GM12878 (cell line): ENCODE measurements around the gene MYO6. TPM values are rescaled to one million over a fixed set of nuclear protein-coding genes. Genes with fewer than 3 reads are reported as not detected.

ENCODE experiments used
- ATAC-seq: fragments of 200-7000 bp; cut with Tn5 transposase; 3 replicates; pipeline ENCODE4 v1.9.1; 2020; ENCODE audit warnings: mild to moderate bottlenecking, moderate library complexity
- BruUV-seq: library from RNA; stranded (reverse); fragments of 400-500 nt; replicated peaks from 2 replicates; lab custom pipeline; 2021; lab: Mats Ljungman, UMichigan
- CTCF ChIA-PET: fragments of 300-600 bp; sonication (Branson Sonifier 250); formaldehyde crosslinking; extraction: SDS; loops from one replicate; lab custom pipeline; 2021; ENCODE audit warnings: inconsistent platforms; lab: Yijun Ruan, JAX
- POLR2A ChIA-PET: fragments of 350-600 bp; formaldehyde crosslinking; extraction: SDS; loops from one replicate; lab custom pipeline; 2021; ENCODE audit warnings: inconsistent platforms; lab: Charles Lee
- RAD21 ChIA-PET: fragments of 300-600 bp; sonication (Branson Sonifier 250); formaldehyde crosslinking; loops from one replicate; lab custom pipeline; 2023; ENCODE audit warnings: antibody characterized with exemption; ENCODE audit not compliant: unreplicated experiment; lab: Charles Lee
- SMC1A ChIA-PET: fragments of 300-600 bp; sonication (Branson Sonifier 250); formaldehyde crosslinking; loops from one replicate; lab custom pipeline; 2023; ENCODE audit not compliant: unreplicated experiment, uncharacterized antibody; lab: Charles Lee
- DNase-seq: peaks from one replicate; pipeline ENCODE4 v3.0.0-alpha.2; 2011; ENCODE audit warnings: low read depth, low spot score
- FAIRE-seq: peaks from 3 replicates; lab custom pipeline; 2011; peaks lifted over from hg19 to GRCh38; lab: Jason Lieb, UNC
- H2AFZ ChIP-seq: 2 replicates; pipeline ENCODE4 v1.6.0; 2011; ENCODE audit warnings: low read depth, low read length, control low read depth; ENCODE audit not compliant: control insufficient read depth
- H3K27ac ChIP-seq: 2 replicates; pipeline ENCODE4 v1.5.1; 2011; ENCODE audit warnings: control low read depth; ENCODE audit not compliant: control insufficient read depth, insufficient read depth
- H3K27me3 ChIP-seq, 2 experiments: replicated peaks in 1 of 2; 2 replicates each; pipeline versions ENCODE4 v1.6.0 to v1.6.1; 2011; ENCODE audit warnings: low read length in 1 of 2; ENCODE audit not compliant: control insufficient read depth in 2 of 2, insufficient read depth in 2 of 2
- H3K36me3 ChIP-seq, 2 experiments: 2 replicates each; pipeline ENCODE4 v1.5.1; 2011; ENCODE audit warnings: low read length in 1 of 2; ENCODE audit not compliant: control insufficient read depth in 2 of 2, insufficient read depth in 2 of 2
- H3K4me1 ChIP-seq: 2 replicates; pipeline ENCODE4 v1.6.1; 2011; ENCODE audit warnings: mild to moderate bottlenecking, low read length, moderate library complexity, mixed read lengths; ENCODE audit not compliant: control insufficient read depth, insufficient read depth
- H3K4me2 ChIP-seq: 2 replicates; pipeline ENCODE4 v1.6.0; 2011; ENCODE audit warnings: control low read depth; ENCODE audit not compliant: control insufficient read depth, insufficient read depth
- H3K4me3 ChIP-seq: fragments of 200-600 bp; sonication (generic); 2 replicates; pipeline ENCODE4 v1.5.1; 2016
- H3K79me2 ChIP-seq: 2 replicates; pipeline ENCODE4 v1.6.0; 2011; ENCODE audit warnings: low read length; ENCODE audit not compliant: control insufficient read depth, insufficient read depth
- H3K9ac ChIP-seq: 2 replicates; pipeline ENCODE4 v1.8.0; 2011; ENCODE audit warnings: low read length, control low read depth, mixed read lengths; ENCODE audit not compliant: control insufficient read depth, insufficient read depth
- H3K9me3 ChIP-seq: replicated peaks from 3 replicates; pipeline ENCODE4 v1.5.1; 2011; ENCODE audit warnings: mild to moderate bottlenecking, low read length; ENCODE audit not compliant: control insufficient read depth, insufficient read depth
- H4K20me1 ChIP-seq: 2 replicates; pipeline ENCODE4 v1.6.0; 2011; ENCODE audit not compliant: control insufficient read depth, insufficient read depth
- BCL11A ChIP-seq: IDR thresholded peaks from 2 replicates; pipeline ENCODE4 v1.6.1; 2011; ENCODE audit warnings: low read depth, low read length
- CBFB ChIP-seq: IDR thresholded peaks from 2 replicates; pipeline ENCODE4 v1.6.1; 2016; ENCODE audit warnings: antibody characterized with exemption, low read depth
- KAT2A ChIP-seq: conservative IDR thresholded peaks from 2 replicates; pipeline ENCODE4 v1.6.1; 2011; ENCODE audit warnings: low read depth, low read length; ENCODE audit not compliant: control insufficient read depth
- MEF2A ChIP-seq: IDR thresholded peaks from 2 replicates; pipeline ENCODE4 v1.6.1; 2011; ENCODE audit warnings: low read depth, mild to moderate bottlenecking, low read length, moderate library complexity; ENCODE audit not compliant: insufficient read depth
- MYC ChIP-seq: IDR thresholded peaks from 2 replicates; pipeline ENCODE4 v1.6.1; 2011; ENCODE audit warnings: mild to moderate bottlenecking, low read length, moderate library complexity, inconsistent platforms; ENCODE audit not compliant: insufficient read depth, insufficient replicate concordance, insufficient read length, severe bottlenecking
- PML ChIP-seq: IDR thresholded peaks from 2 replicates; pipeline ENCODE4 v1.6.1; 2012; ENCODE audit warnings: low read length, inconsistent platforms
- POU2F2 ChIP-seq: IDR thresholded peaks from 3 replicates; pipeline ENCODE4 v1.6.1; 2011; ENCODE audit warnings: low read depth, mild to moderate bottlenecking, low read length, borderline replicate concordance
- SMC3 ChIP-seq: IDR thresholded peaks from 2 replicates; pipeline ENCODE4 v1.6.1; 2011; ENCODE audit warnings: low read length, improper control_type of control experiment, borderline replicate concordance
- SREBF1 ChIP-seq: IDR thresholded peaks from 2 replicates; pipeline ENCODE4 v1.6.1; 2012; ENCODE audit warnings: mild to moderate bottlenecking, low read length
- SRF ChIP-seq, 2 experiments: IDR thresholded peaks; 2 replicates each; pipeline ENCODE4 v1.6.1; 2011; ENCODE audit warnings: low read depth in 2 of 2, low read length in 2 of 2, mild to moderate bottlenecking in 1 of 2, moderate library complexity in 1 of 2
- ZNF384 ChIP-seq: IDR thresholded peaks from 2 replicates; pipeline ENCODE4 v1.6.1; 2012; ENCODE audit warnings: low read depth, mild to moderate bottlenecking, low read length, improper control_type of control experiment, borderline replicate concordance
- ZNF592 ChIP-seq: fragments of 450-650 bp; IDR thresholded peaks from 2 replicates; pipeline ENCODE4 v1.6.1; 2017; ENCODE audit warnings: mild to moderate bottlenecking, moderate library complexity
- WGBS: methylation state at CpG from one replicate; pipeline ENCODE4 v1.1.6; 2016; ENCODE audit warnings: low lambda C conversion rate; ENCODE audit not compliant: insufficient replicate concordance, insufficient coverage; ENCODE audit errors: missing lambda C conversion rate; 5-methylcytosine and 5-hydroxymethylcytosine counted together
- in situ Hi-C: fragments of 300-500 bp; cut with MboI; formaldehyde crosslinking; loops from 9 replicates; pipeline ENCODE4 v1.14.3; 2018; ENCODE audit warnings: mixed read lengths
- intact Hi-C: fragments of 100-400 bp; cut with micrococcal nuclease; formaldehyde crosslinking; loops from one replicate; pipeline ENCODE4 v1.14.2; 2022; ENCODE audit not compliant: unreplicated experiment
- polyA plus RNA-seq, 11 experiments: library from polyadenylated mRNA; depleted of rRNA in 4 of 11; unstranded in 6 of 11; stranded (reverse) in 5 of 11; fragments of >200 nt; fragmentation: Nextera tagmentation in 4 of 11; fragmentation: Illumina TruSeq in 1 of 11; extraction: Ambion mirVana in 4 of 11; extraction: Trizol in 1 of 11; gene quantifications; 1 replicate in 1 of 11; 2 replicates in 10 of 11; pipeline versions ENCODE4 v1.2.1 to v1.2.3, GENCODE V29; 2011 to 2016; ENCODE audit warnings: inconsistent platforms in 2 of 11, missing spikeins in 2 of 11, low read depth in 1 of 11
- total RNA-seq, 4 experiments: library from RNA; depleted of rRNA in 3 of 4; stranded (reverse); fragments of >200 nt in 3 of 4; fragmentation: Illumina TruSeq in 1 of 4; extraction: Trizol in 1 of 4; gene quantifications; 2 replicates each; pipeline versions ENCODE4 v1.2.1 to v1.2.3, GENCODE V29; 2013 to 2021
- TF ChIP-seq, protein P1 (sequence below): fragments of 450-650 bp; IDR thresholded peaks from 2 replicates; pipeline ENCODE4 v1.6.1; 2017; ENCODE audit warnings: antibody characterized with exemption, mild to moderate bottlenecking, moderate library complexity

Gene MYO6
- total and polyA plus RNA-seq, 10 of the 15 experiments (the other 5 are each of a cell fraction or from before 2014, with no cell fraction given), result 7.9 to 30.4 (median 16.8) TPM

DNA sequence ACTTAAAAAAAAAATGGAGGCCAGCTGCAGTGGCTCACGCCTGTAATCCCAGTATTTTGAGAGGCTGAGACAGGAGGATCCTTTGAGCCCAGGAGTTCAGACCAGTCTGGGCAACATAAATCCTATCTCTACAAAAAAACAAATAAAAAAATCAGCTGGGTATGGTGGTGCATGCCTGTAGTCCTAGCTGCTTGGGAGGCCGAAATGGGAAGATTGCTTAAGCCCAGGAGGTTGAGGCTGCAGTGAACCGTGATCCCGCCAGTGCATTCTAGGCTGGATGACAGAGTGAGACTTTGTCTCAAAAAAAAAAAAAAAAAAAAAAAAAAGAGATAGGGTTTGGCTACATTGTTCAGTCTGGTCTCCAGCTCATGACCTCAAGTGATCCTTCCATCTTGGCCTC is 29.7 kb downstream of the MYO6 start:
- H2AFZ ChIP-seq, result no peak overlapping the region
- no peaks in the 10 kb centered on the region for H3K79me2 ChIP-seq
- BruUV-seq, result no TSS peak
- no peak overlapping the region for H3K27ac ChIP-seq
- intact Hi-C loops (no loop called here), in situ Hi-C loops (no loop called here)
- no peaks in the 10 kb centered on the region for H3K27me3 ChIP-seq
- no peaks in the 10 kb centered on the region for H3K36me3 ChIP-seq
- 52% methylated on average over 4 of the region's 4 CpGs for WGBS
- no peak for DNase-seq
- ChIA-PET CTCF (interaction anchor here (0.7 to 0.9 kb wide), 2 partner anchors 13 to 49 kb away, joined by 3 read pairs; no protein-coding TSS in a partner anchor), POLR2A (interaction anchor here (0.6 kb wide), 1 partner anchor 35 kb away, joined by 3 read pairs; no protein-coding TSS in a partner anchor), RAD21 (no interaction called here)
- H3K4me1 ChIP-seq, result no peaks in the 10 kb centered on the region
- no peak for ATAC-seq
- no peaks in the 10 kb centered on the region for H4K20me1 ChIP-seq
- no peak overlapping the region for H3K9ac ChIP-seq
- H3K4me3 ChIP-seq, result no peak overlapping the region
- no peaks in the 10 kb centered on the region for H3K9me3 ChIP-seq
- FAIRE-seq, result no peak
- TF ChIP-seq MYC, result no peak
- TF ChIP-seq BCL11A, result no peak
- no peak for TF ChIP-seq SMC3
- TF ChIP-seq POU2F2, result no peak
- TF ChIP-seq ZNF592, result no peak
- TF ChIP-seq PML, result no peak
- no peak for TF ChIP-seq KAT2A
- TF ChIP-seq ZNF384, result no peak
- no peak for TF ChIP-seq MEF2A
- TF ChIP-seq, protein P1, sequence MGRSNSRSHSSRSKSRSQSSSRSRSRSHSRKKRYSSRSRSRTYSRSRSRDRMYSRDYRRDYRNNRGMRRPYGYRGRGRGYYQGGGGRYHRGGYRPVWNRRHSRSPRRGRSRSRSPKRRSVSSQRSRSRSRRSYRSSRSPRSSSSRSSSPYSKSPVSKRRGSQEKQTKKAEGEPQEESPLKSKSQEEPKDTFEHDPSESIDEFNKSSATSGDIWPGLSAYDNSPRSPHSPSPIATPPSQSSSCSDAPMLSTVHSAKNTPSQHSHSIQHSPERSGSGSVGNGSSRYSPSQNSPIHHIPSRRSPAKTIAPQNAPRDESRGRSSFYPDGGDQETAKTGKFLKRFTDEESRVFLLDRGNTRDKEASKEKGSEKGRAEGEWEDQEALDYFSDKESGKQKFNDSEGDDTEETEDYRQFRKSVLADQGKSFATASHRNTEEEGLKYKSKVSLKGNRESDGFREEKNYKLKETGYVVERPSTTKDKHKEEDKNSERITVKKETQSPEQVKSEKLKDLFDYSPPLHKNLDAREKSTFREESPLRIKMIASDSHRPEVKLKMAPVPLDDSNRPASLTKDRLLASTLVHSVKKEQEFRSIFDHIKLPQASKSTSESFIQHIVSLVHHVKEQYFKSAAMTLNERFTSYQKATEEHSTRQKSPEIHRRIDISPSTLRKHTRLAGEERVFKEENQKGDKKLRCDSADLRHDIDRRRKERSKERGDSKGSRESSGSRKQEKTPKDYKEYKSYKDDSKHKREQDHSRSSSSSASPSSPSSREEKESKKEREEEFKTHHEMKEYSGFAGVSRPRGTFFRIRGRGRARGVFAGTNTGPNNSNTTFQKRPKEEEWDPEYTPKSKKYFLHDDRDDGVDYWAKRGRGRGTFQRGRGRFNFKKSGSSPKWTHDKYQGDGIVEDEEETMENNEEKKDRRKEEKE, result no peak
- TF ChIP-seq SRF (IDR thresholded peaks at IDR 0.05; ENCODE audit: low read depth in 2 of 2, low read length in 2 of 2), result no peak
- TF ChIP-seq CBFB, result no peak
- no peak for TF ChIP-seq SREBF1
- TF ChIP-seq, all 136 proteins: peak for 0
- no peak overlapping the region for H3K4me2 ChIP-seq
- SMC1A ChIA-PET, result interaction anchor here (1.2 to 3.2 kb wide), 4 partner anchors 11 to 40 kb away, joined by 3 to 12 read pairs (median 5); no protein-coding TSS in a partner anchor
